ENCODE data around the gene PADI1.
A peak's percentile ranks its signal among the peaks of the same experiment; 100 is the strongest.

Gene PADI1

GRCh38 chr1:17198476-17199258 is 6.3 kb upstream of the PADI1 start:
- no peak for DNase-seq

- no peak for DNase-seq
These were observed 5.5 kb upstream of the PADI1 start for GRCh38 chr1:17199267-17200044.

GRCh38 chr1:17200246-17200645 is 4.7 kb upstream of the PADI1 start:
- no peak for DNase-seq

GRCh38 chr1:17200756-17201155 is 4.2 kb upstream of the PADI1 start:
- DNase-seq = no peak

- peak; percentile 35 for DNase-seq
These were observed 3.5 kb upstream of the PADI1 start for GRCh38 chr1:17201201-17202021.

DNA sequence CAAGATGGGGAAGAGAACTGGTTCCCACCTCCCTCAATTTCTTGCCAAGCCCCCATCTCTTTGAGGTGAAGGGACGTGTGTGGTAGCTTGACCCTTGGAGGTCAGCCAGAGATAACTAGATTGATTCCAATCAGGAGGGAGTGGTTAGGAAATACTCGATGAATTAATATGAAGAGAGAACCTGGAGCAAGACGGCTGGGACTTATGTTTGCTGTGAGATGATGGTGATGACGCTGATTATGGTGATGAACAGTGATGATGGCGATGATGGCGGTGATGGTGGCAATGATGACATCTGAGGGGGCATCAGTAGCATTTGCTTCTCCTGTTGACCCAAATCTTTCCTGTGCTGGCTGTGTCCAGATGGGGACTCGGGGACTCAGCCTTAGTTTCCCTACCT is 724 bp downstream of the PADI1 start:
- DNase-seq = no peak

- no peak for DNase-seq
These were observed 1.3 kb downstream of the PADI1 start for GRCh38 chr1:17206196-17206595.

GRCh38 chr1:17207046-17207445 is 2.1 kb downstream of the PADI1 start:
- DNase-seq = no peak

GRCh38 chr1:17207540-17207939 is 2.6 kb downstream of the PADI1 start:
- DNase-seq = no peak

DNA sequence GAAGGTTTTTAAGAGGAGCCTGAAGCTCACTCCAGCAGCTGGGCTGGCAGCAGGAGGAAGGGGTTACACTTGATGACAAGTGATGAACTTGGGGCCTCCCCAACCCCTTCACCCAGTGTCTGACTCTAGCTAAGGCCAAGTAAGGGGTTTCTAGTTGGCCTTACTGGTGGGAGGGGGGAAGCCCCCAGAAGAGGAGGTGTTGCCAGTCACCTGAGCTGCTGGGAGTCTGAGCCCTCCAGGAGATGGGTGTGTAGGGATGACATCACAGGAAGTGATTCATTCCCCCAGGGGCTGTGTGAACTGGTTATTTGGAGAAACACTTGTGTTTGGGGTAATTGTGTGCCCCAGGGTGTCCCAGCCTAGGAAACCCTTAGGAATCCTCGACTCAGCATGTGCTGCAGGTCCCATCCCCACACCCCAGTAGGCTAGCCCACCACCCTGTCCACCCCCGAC is 3.1 kb downstream of the PADI1 start:
- DNase-seq = peak; percentile 73

DNA sequence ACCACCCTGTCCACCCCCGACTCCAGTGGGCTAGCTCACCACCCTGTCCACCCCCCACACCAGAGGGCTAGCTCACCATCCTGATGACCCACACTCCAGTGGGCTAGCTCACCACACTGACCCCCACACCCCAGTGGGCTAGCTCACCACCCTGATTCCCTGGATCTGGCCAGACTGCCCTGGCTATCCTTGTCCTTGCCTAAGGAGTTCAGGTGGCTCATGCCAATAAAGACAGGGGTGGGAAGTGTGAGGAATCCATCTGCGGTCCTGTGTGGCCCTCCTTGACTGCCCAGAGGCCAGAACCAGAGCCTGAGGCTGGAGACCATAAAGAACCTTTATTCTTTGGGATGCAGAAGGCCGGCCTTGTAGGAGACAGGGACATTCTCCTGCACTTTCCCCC is 3.6 kb downstream of the PADI1 start:
- DNase-seq = no peak

DNA sequence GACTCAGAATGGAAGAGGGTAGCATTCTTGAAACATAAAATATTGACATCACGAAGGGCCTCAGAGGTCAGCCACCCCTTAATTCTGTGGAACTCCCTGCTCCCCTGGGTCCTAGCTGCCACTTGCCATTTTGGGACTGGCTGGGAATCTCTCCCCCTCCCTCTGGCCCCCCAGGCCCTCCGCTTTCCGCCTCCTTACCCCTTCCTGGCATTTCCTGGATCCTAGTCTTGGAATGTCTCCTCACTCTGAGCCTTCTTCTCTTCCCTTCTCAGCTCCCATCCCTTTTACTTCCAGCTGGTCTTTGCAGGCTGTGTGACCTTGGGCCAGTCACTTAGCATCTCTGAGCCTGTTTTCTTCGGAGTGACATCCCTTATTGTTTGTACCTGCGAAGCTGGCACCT is 4.5 kb downstream of the PADI1 start:
- DNase-seq = no peak

DNA sequence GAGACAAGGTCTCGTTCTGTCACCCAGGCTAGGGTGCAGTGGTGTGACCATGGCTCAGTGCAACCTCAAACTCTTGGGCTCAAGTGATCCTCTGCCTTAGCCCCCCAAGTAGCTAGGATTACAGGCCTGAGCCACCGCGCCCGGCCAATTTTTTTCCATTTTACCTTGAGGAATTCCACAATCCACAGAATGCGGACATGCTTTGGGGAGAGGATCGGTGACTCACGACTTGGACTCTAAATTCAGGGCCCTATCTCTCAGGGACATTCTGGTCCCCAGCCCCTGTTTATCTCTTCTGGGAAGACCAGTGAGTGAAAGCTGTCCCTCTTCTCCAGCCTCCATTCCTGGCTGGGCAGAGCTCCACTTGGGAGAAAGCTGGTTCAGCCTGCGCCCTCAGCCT is 5.2 kb downstream of the PADI1 start:
- DNase-seq = no peak

- DNase-seq = no peak
These were observed 6.4 kb downstream of the PADI1 start for GRCh38 chr1:17211377-17211776.

DNA sequence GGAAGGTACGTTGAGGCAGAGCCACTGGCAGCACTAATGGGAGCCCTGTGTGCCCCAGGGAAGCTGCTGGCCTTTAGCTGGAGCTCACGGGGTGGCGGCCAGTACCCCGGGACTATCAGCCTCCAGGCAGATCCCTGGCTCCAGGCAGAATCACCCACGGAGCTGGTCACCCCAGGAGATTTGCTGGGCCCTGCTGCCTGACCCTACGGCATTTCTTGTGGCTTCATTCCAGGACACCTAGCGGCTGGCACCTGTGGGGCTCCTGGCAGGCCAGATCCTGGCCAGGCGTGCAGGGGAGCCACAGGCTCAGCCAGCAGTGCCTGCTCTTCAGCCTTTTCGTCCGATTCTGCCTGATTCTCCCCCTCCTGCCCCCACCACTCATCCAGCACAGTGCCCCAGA is 7.1 kb downstream of the PADI1 start:
- DNase-seq = no peak

DNA sequence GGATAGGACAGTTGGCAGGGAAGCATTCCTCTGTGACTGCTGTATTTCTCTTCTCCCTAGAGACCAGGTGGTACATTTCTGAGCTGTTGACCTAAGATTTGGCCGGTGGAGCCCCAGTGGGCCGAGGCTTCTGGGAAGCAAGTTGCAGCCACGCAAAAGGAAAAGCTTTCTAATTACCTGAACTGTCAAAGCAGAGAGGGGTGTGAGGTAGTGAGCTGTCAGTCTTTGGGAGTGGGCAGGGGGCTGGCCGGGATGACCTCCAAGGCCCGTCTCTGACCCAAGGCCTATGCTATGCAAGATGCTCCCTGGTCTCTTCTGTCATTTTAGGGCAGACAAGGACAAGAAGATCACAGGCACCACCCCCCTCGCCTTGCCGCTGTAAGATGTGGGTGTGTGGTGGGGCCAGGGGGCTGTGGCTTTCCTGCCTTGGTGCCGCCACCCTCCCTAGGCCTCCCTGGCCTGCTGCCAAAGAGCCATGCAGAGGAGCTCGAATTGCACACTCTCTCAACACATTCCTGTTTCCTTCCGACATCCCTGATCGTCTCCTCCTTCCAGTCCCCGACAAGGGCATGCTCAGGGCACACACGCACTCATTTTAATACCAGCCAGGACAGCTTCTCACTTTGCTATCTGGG is 7.7 kb downstream of the PADI1 start:
- DNase-seq = peak; percentile 75

GRCh38 chr1:17213148-17213781 is 8.3 kb downstream of the PADI1 start:
- DNase-seq = no peak

GRCh38 chr1:17213782-17214148 is 8.8 kb downstream of the PADI1 start:
- no peak for DNase-seq

GRCh38 chr1:17214876-17215544 is 10.1 kb downstream of the PADI1 start:
- DNase-seq = no peak

DNA sequence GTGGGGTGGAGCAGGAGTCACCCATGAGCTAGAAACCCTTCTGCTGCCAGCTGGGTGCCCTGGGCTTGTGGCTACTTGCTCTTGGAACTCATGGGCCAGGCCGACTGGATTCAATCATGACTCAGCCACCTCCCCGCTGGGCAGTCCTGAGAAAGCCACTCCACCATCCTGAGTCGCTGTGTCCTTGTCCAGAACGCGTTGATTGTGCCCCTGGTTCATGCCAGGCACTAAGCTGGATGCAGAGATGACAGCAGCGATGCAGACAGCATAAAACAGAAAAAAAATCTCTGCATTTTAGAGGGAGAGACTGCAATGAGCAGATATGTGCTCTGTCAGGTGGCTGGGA is 10.6 kb downstream of the PADI1 start:
- no peak for DNase-seq

DNA sequence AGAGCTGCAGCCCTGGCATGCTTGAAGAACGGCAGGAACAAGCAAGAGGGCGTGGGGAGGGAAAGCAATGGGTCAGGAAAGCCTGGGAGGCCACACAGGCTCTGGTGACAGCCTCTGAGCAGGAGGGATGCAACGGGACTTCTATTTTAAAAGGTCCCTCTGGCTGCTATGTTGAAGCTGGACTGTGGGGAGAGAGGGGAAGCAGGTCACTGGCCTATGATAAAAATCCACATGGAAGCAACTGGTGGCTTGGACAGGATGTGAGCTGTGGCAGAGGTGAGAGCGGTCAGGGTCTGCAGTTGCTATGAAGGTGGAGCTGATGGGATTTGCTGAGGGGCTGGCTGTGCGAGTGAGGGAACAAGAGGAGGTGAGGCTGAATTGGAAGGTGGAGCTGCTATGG is 11.2 kb downstream of the PADI1 start:
- no peak for DNase-seq

DNA sequence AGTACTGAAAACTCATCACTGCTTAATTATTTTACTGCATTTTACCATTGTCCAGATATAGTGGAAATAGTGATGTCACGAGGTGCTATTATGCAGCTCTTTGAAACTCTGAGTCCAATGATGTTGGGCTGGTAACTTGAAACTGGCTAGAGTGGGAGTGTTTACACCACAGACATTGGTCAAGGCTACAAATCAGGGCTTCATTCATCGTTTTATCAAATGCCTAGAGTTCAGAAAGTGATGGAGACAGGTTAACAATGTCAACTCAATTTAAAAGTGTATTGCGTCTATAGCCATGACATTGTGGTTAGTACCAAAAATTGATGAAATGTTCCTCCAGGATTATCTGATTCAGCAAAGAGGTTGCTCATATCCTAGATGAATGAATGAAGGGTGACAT is 12.7 kb downstream of the PADI1 start:
- DNase-seq = no peak
